ENCODE measurements around the gene DYSF.

- no peak for TF ChIP-seq CTCF (IDR thresholded peaks at IDR 0.05)
- TF ChIP-seq ZFX (IDR thresholded peaks at IDR 0.05; ENCODE audit: borderline replicate concordance): no peak
Observed at GRCh38 chr2:71457923-71458322, 4.6 kb downstream of the DYSF start.

All from 22Rv1 (cell line).